Measurements from ENCODE around the gene LCORL. TPM values are rescaled to one million over a fixed set of nuclear protein-coding genes. Genes with fewer than 3 reads are reported as not detected.

LCORL gene
- total RNA-seq, 2 experiments from 2014 or later = 6.7 to 8.0 TPM

DNA sequence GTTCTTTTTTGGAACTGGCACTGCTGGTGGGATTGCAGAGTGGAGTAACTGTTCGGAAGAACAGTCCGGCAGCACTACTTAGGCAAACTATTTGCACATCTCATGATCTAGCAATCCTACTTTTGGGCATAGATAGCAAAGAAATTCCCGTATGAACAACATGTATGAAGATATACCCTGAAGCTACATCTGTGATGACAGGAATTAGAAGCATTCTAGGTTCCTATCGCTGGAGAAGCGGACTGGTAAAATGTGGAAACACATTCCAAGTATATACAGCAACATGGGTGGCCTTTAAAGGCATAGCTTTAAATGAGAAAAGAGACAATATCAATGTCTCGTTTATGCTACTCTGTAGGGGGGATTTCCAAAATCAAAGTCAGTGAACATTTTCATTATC lies 214.1 kb downstream of the LCORL start:
- H3K27ac Mint-ChIP-seq = no peak overlapping the region
- intact Hi-C loops (cut with DNase I, micrococcal nuclease) = loop anchor here (5.0 to 10.0 kb wide), 2 partner anchors 170 to 463 kb away; no protein-coding TSS in a partner anchor
- ATAC-seq (no peak), DNase-seq (no peak)
- ChIA-PET POLR2A (interaction anchor here (0.6 kb wide), 2 partner anchors 8 to 213 kb away, joined by 3 read pairs; no protein-coding TSS in a partner anchor), CTCF (interaction anchor here (0.8 to 4.0 kb wide), 2 partner anchors 12 to 258 kb away, joined by 3 to 18 read pairs; no protein-coding TSS in a partner anchor)
- no peaks in the 10 kb centered on the region for H3K27me3 Mint-ChIP-seq
- peaks cover 58% of the 10 kb centered on the region for H3K36me3 Mint-ChIP-seq (ENCODE audit: low read depth)
- H3K4me1 Mint-ChIP-seq = peaks cover 47% of the 10 kb centered on the region
- H3K9me3 Mint-ChIP-seq (ENCODE audit: low read depth) = no peaks in the 10 kb centered on the region
- peak overlapping the region; percentile 98 for H3K4me3 Mint-ChIP-seq

DNA sequence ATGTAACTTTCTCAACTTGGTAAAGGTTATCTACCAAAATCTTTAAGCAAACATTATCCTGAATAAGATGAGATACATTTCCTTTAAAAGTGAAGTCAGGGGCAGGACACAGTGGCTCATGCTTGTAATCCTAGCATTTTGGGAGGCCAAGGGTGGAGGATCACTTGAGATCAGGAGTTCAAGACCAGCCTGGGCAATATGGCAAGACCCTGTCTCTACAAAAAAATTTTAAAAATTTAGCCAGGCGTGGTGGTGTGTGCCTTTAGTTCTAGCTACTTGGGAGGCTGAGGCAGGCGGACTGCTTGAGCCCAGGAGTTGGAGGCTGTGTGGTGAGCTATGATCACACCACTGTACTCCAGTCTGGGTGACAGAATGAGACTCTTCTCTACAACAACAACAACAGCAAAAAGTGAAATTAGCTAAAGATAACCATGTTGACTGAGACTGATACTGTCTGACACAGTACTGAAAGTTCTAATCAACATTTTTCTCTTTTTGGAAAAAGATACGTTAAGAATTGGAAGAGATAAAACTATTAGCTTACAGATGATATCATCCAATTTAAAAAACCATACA lies 215.9 kb downstream of the LCORL start:
- intact Hi-C loops (cut with DNase I, micrococcal nuclease) = loop anchor here (5.0 to 10.0 kb wide), 2 partner anchors 168 to 461 kb away; no protein-coding TSS in a partner anchor
- ChIA-PET POLR2A (no interaction called here), CTCF (interaction anchor here (1.0 to 2.5 kb wide), 4 partner anchors 9 to 257 kb away, joined by 3 to 10 read pairs (median 6); no protein-coding TSS in a partner anchor)
- Mint-ChIP-seq H3K27me3 (no peaks in the 10 kb centered on the region), H3K4me1 (peaks cover 43% of the 10 kb centered on the region), H3K9me3 (ENCODE audit: low read depth) (no peaks in the 10 kb centered on the region), H3K4me3 (no peak overlapping the region), H3K27ac (peak overlapping the region; percentile 47), H3K36me3 (ENCODE audit: low read depth) (peaks cover 51% of the 10 kb centered on the region)
- DNase-seq (peak; percentile 28), ATAC-seq (no peak)

DNA sequence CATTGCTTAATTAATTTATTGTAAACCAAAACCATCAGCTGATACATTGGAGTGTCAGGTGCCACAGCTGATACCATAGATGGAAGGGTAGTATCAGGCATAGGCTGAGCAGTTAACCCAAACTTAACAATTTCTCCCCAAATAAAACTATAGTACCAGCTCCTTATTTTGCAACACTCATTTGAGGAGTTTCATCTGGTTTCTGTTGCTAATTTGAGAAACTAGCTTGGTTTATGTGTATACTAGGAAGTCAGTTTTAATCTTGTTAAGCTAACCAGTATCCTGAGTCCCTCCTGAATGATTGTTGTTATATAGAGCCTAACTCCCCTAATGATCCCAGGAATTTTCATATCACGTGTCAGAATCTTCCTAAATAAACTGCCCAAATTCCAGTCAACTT lies 223.7 kb downstream of the LCORL start:
- H3K9me3 Mint-ChIP-seq (ENCODE audit: low read depth) = no peaks in the 10 kb centered on the region
- H3K27ac Mint-ChIP-seq = no peak overlapping the region
- DNase-seq (no peak), ATAC-seq (peak; percentile 47)
- intact Hi-C loops (cut with DNase I, micrococcal nuclease) = no loop called here
- peaks cover 5% of the 10 kb centered on the region for H3K4me1 Mint-ChIP-seq
- ChIA-PET POLR2A (interaction anchor here (2.4 kb wide), 1 partner anchor 12 kb away, joined by 8 read pairs; the partner anchor contains the start of gene DCAF16), CTCF (interaction anchor here (0.9 to 4.3 kb wide), 4 partner anchors 11 to 241 kb away, joined by 3 to 18 read pairs (median 4); partner anchors contain the start of genes DCAF16 and NCAPG)
- H3K27me3 Mint-ChIP-seq = no peaks in the 10 kb centered on the region
- H3K36me3 Mint-ChIP-seq (ENCODE audit: low read depth) = peaks cover 30% of the 10 kb centered on the region
- H3K4me3 Mint-ChIP-seq = no peak overlapping the region

DNA sequence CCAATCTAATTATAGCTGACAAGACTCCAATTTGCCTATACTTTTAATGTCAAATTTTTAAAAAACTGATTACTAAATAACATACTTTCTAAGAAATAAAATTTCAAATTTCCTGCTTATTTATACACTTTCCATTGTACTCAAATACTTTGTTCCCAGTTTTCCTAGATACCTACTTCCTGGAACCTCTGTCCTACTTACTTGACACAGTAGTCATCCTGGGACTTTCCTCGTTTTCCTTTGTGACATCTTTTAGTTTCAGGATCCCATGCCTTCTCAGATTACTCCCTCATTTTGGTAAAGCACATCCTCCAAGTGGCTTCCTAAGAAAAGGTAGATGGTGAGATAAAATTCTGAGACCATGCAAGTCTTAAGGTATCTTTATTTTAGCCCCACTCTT lies 226.8 kb downstream of the LCORL start:
- no peak for DNase-seq
- CTCF ChIA-PET = interaction anchor here (1.1 to 4.3 kb wide), 2 partner anchors 8 to 14 kb away, joined by 5 to 18 read pairs; partner anchors contain the start of genes DCAF16 and NCAPG

More for the DNA sequence above, 226.8 kb downstream of the LCORL start:
- no peak overlapping the region for H3K27ac Mint-ChIP-seq
- no peaks in the 10 kb centered on the region for H3K27me3 Mint-ChIP-seq
- no peaks in the 10 kb centered on the region for H3K9me3 Mint-ChIP-seq (ENCODE audit: low read depth)
- H3K4me3 Mint-ChIP-seq = no peak overlapping the region
- ATAC-seq = no peak
- intact Hi-C loops (cut with DNase I, micrococcal nuclease) = no loop called here
- peaks cover 33% of the 10 kb centered on the region for H3K36me3 Mint-ChIP-seq (ENCODE audit: low read depth)
- H3K4me1 Mint-ChIP-seq = peaks cover 3% of the 10 kb centered on the region
- POLR2A ChIA-PET = no interaction called here

Other genes starting within 250 kb of the LCORL start
- under 1 TPM in 1 of 2 experiments, not detected in 1; 0.04 TPM for gene FAM184B, start 240.1 kb downstream of the LCORL start, total RNA-seq
- 10 to 100 TPM; 40.3 to 47.5 TPM for gene DCAF16, start 211.0 kb downstream of the LCORL start, total RNA-seq
- gene NCAPG, start 210.8 kb downstream of the LCORL start, total RNA-seq = 10 to 100 TPM; 73.8 to 82.8 TPM

Measured in activated CD4-positive, alpha-beta T cell treated with anti-CD3 and anti-CD28 coated beads for 36 hours (primary cell).